NCI-H128 (cell line): Measurements from ENCODE around the gene TBC1D3B.
"Not testable (repeated sequence)": the region's sequence is repeated elsewhere in the genome, so short reads cannot be mapped to it uniquely, and the experiment has no call there.

Source experiments
- DNase-seq: peaks from one replicate; lab custom pipeline; 2025; ENCODE audit not compliant: unreplicated experiment; lab: John Stamatoyannopoulos, UW

Gene TBC1D3B

DNA sequence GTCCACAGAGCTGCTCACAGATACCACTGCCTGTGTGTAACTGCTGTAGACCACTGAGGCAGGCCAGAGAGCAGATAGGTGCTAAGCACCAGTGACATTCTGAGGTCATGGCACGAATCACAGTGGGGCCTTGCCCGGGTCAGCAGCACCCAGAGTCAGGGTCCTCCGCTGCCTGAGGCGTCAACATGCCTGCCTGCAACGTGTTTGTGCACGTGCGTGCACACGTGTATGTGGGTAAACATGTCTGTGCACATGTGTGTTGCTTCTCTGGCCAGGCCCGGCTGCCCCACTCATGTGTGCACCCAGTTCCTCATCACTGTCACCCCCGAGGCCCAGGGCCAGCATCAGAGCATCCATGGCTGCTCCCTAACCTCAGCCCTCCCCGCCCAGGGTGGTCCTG is at the start of gene TBC1D3B:
Gene TBC1D3B, minus strand, starts transcription at position 101 of the 400 bp plus-strand sequence. CDS start 1,586 bp downstream, outside the sequence.
- not testable (repeated sequence) for DNase-seq

DNA sequence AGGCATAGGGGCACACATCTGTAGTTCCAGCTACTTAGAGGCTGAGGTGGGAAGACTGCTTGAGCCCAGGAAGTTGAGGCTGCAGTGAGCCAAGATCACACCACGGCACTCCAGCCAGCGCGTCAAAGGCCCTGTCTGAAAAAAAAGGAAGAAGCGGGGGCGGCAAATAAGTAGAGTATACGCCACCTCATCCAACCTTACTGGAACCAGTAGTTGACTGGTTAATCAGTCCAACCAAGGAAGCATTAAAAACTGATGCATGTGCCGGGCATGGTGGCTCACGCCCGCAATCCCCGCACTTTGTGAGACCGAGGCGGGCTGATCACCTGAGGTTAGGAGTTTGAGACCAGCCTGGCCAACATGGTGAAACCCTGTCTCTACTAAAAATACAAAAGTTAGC is 46.5 kb upstream of the TBC1D3B start:
- not testable (repeated sequence) for DNase-seq

DNA sequence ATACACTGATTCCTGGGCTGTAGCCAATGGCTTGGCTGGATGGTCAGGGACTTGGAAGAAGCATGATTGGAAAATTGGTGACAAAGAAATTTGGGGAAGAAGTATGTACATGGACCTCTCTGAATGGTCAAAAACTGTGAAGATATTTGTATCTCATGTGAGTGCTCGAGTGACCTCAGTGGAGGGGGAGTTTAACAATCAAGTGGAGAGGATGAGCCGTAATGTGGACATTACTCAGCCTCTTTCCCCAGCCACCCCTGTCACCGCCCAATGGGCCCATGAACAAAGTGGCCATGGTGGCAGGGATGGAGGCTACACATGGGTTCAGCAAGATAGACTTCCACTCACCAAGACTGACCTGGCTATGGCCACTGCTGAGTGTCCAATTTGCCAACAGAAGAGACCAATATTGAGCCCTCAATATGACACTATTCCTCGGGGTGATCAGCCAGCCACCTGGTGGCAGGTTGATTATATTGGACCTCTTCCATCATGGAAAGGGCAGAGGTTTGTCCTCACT is 45.2 kb upstream of the TBC1D3B start:
- DNase-seq = not testable (repeated sequence)

DNA sequence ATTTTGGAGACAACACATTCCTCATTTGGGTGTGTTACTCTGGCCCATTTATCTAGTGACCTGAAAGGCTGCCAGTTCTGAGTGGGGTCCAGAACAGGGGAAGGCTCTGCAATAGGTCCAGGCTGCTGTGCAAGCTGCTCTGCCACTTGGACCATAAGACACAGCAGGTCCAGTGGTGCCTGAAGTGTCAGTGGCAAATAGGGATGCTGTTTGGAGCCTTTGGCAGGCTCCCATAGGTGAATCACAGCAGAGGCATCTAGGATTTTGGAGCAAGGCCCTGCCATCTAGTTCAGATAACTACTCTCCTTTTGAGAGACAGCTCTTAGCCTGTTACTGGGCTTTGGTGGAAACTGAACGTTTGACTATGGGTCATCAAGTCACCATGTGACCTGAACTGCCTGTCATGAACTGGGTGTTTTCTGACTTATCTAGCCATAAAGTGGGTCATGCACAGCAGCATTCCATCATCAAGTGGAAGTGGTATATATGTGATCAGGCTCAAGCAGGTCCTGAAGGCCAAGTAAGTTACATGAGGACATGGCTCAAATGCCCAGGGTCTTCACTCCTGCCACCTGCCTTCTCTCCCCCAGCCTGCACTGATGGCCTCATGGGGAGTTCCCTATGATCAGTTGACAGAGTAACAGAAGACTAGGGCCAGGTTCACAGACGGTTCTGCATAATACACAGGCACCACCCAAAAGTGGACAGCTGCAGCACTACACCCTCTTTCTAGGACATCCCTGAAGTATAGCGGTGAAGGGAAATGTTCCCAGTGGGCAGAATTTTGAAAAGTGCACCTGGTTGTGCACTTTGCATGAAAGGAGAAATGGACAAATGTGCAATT is 44.5 kb upstream of the TBC1D3B start:
- DNase-seq = not testable (repeated sequence)

GRCh38 chr17:36219556-36219955 is 43.1 kb upstream of the TBC1D3B start:
- DNase-seq = not testable (repeated sequence)

- not testable (repeated sequence) for DNase-seq
Observed at GRCh38 chr17:36215406-36216308, 39.2 kb upstream of the TBC1D3B start.

DNA sequence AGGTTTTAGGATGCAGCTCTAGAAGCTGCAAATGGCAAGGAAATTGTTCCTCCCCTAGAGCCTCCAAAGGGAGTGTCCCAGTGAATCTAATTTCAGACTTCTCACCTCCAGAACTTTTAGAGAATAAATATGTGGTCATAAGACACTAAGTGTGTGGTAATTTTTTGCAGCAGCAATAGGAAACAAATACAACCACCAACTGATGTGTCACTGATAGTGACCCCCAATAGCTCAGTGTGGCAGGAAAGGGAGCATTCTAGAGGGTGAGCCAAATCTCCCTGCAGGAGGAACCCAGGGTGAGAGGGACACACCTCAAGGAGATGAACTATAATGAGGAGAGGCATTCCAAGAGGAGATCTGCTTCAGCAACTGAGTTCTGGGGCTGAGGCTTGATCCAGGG is 38.5 kb upstream of the TBC1D3B start:
- no peak for DNase-seq

GRCh38 chr17:36213695-36214094 is 37.3 kb upstream of the TBC1D3B start:
- no peak for DNase-seq

- DNase-seq = no peak
Observed at GRCh38 chr17:36212966-36213365, 36.5 kb upstream of the TBC1D3B start.

- DNase-seq = no peak
Observed at GRCh38 chr17:36212272-36212605, 35.8 kb upstream of the TBC1D3B start.

DNA sequence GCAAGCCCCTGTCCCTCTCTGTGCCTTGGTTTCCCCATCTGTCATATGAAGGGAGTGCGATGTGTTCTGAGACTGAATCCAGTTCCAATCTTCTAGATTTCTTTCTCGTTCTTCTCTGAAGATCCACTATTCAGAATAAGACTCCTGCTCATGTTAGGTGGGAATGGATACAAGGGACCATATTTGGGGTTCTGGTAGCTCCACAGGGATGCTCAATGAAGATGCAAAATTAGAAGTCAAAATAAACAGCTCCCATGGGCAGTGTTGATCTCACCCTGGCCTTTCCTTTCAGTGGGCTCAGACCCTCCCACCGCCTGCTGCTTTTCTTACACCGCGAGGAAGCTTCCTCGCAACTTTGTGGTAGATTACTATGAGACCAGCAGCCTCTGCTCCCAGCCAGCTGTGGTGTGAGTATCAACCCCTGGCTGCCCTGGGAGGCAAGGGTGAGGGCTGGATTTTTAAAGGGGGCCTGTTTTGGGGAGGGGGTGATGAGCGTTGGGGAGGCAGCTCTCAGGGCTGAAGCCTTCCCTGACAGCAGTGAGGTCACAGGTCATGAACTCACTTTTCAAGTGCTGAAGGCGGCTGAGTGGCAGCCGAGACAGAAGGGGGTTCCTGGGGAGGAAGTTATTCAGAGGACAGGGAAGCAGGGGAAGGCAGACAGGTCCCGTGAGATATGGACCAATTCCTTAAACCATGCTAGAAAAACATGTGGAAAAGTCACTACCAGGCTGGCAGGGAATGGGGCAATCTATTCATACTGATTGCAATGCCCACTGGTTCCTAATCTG is 35.2 kb upstream of the TBC1D3B start:
- DNase-seq = not testable (repeated sequence)

DNA sequence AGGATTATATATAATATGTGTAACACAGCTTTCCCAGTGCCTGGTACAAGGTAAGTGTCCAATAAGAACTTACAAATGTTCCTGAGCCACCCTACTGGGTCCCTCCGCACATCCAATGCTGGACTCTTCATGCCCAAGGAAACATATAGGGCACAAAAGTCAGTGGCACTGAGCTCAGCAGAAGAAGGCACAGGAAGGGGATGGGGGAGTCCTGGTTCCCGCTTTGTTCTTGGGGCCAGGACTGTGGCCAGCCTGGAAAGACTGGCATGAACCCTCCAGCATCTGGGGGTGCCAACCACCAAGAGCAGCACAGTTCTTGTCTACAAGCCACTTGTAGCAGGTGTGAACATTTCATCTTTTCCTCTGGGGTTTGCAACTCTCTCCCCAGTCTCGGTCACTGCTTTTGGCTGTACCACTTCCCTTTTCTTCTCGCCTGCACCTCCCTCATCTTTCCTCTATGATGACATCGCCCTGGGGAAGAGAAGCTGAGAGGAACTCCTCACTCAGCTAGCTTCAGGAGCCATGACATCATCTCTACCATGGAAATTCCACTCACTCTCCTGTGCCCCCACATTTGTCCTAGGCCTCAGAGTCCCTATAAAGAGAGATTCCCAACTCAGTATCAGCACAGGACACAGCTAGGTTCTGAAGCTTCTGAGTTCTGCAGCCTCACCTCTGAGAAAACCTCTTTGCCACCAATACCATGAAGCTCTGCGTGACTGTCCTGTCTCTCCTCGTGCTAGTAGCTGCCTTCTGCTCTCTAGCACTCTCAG is 34.2 kb upstream of the TBC1D3B start, which contains the start of gene CCL4L2:
Gene CCL4L2, plus strand, starts transcription at position 625 of the 773 bp plus-strand sequence.
- DNase-seq = not testable (repeated sequence)

DNA sequence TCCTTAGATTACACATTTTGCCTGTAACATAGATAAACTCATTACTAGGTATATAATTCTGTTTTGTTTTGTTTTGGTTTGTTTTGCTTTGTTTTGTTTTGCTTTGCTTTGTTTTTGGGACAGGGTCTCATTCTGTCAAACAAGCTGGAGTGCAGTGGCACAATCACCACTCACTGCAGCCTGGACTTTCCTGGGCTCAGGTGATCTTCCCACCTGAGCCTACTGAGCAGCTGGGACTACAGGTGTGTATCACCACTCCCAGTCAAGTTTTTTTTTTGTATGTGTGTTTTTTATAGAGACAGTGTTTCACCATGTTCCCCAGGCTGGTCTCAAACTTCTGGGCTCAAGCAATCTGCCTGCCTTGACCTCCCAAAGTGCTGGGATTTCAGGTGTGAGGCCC is 33.1 kb upstream of the TBC1D3B start:
- DNase-seq = no peak

DNA sequence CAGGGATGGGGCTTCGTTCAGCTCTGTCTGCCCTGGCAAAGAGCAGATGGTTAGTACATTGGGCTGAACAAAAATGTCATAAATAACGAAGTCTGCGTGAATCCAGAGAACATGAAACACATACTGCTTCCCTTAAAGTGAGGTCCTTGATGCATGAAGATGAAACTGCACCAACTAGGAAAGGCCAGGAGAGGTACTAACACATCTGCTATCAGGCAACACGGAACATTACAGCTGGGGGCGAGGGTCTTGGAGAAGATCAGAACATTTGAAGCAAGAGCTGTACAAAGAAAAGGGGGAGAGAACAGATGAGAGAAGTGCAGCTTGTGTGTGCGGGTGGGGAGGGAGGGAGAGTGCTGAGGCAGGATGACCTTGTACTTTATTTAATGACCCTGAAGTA is 30.9 kb upstream of the TBC1D3B start:
- not testable (repeated sequence) for DNase-seq

DNA sequence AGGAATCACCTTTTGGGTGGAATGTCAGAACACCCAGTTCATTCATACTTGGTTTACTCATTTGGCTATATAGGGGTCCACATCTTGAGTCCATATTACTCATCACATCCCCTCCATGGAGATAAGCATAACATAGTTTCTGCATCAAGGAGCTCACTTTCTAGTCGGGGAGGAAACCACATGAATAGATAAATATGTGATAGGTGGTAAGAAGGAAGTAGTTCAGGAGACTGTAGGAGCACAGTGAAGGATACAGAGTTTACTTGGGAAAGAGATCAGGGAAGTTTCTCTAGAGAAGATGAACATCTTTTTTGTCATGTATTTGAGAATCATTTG is 30.0 kb upstream of the TBC1D3B start:
- DNase-seq = not testable (repeated sequence)

- no peak for DNase-seq
Observed at GRCh38 chr17:36205637-36206485, 29.4 kb upstream of the TBC1D3B start.

DNA sequence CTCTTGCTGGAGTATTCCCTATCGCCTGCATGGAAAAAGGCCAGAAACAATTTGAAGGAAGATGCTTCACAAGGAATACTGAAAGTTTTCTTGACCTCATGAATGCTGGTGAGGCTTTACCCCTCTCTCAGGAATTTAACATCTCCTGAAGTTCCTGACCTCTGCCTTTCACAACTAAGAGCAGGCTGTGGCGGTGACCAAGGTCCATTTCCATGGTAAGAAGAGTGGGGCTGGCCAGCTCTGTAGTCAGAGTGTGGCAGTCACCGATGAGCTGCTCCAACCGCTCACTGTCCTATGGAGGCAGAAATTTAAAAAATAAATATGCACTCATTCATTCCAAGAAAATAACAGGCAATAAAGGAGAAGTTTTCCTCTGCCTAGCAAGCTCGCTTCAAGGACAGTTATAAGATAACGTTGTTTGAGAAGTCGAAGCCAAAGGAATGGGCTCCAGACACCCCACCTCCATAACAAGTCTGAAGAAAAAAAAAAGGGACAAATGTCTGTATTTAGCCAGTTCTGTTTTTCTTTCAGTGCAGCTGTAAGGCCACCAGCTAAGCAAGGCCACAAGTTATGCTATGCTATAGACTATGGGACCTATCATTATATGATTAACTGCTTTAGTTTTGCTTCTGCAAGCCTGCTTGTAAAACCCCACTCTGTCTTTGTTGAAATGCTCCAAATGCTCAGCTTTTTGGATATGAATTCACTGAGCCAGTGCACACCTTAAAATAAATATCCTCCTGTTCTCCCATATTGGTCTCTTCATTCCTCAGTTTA is 28.5 kb upstream of the TBC1D3B start:
- DNase-seq = no peak

DNA sequence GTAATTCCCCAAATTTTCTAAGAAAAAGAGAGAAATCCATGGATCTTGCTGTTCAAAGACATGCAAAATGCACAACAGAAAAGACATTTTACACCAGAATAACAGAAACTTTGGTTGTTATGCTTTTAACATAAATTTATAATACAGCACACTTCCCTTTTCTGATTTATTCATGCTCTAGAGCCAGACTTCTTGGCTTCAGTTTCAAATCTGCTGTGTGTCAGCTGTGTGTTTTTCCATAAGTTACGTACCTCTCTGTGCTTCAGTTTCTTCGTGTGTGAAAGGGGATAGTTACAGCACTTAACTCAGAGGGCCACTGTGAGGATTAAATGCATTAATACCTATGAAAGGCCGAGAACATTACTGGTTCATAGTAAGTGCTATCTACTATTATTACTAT is 26.9 kb upstream of the TBC1D3B start:
- DNase-seq = no peak
